PC-3 (cell line): ENCODE measurements around the gene PTPRH. TPM values are rescaled to one million over a fixed set of nuclear protein-coding genes. Genes with fewer than 3 reads are reported as not detected.
"Not testable (repeated sequence)": the region's sequence is repeated elsewhere in the genome, so short reads cannot be mapped to it uniquely, and the experiment has no call there.

Experiments
- ATAC-seq: fragments of 200-7000 bp; cut with Tn5 transposase; 2 replicates; pipeline ENCODE4 v1.9.1; 2020; ENCODE audit warnings: mild to moderate bottlenecking, moderate library complexity
- BruUV-seq: library from RNA; stranded (reverse); fragments of 400-500 nt; replicated peaks from 2 replicates; lab custom pipeline; 2021; lab: Mats Ljungman, UMichigan
- CTCF ChIA-PET: fragments of 300-600 bp; sonication (Branson Sonifier 250); formaldehyde crosslinking; loops from one replicate; lab custom pipeline; 2022; ENCODE audit warnings: antibody characterized with exemption; lab: Charles Lee
- POLR2A ChIA-PET: fragments of 300-600 bp; sonication (Branson Sonifier 250); formaldehyde crosslinking; loops from one replicate; lab custom pipeline; 2022; ENCODE audit warnings: antibody characterized with exemption; ENCODE audit not compliant: unreplicated experiment; lab: Charles Lee
- DNase-seq: peaks from one replicate; pipeline ENCODE4 v3.0.0-alpha.2; 2015
- H2AFZ ChIP-seq: fragments of 300-600 bp; sonication (generic); 2 replicates; pipeline ENCODE4 v1.6.0; 2016; ENCODE audit warnings: antibody characterized with exemption, low read length
- H3F3A ChIP-seq: fragments of 300-600 bp; sonication (generic); one replicate; pipeline ENCODE4 v1.6.0; 2017; ENCODE audit warnings: antibody characterized with exemption, low read length, control low read depth, mild to moderate bottlenecking; ENCODE audit not compliant: unreplicated experiment
- H3K27ac ChIP-seq: fragments of 300-600 bp; sonication (generic); 2 replicates; pipeline ENCODE4 v1.5.1; 2016; ENCODE audit warnings: mild to moderate bottlenecking, low read length
- H3K27me3 ChIP-seq: fragments of 300-600 bp; sonication (generic); 2 replicates; pipeline ENCODE4 v1.6.1; 2016; ENCODE audit warnings: low read length, mixed read lengths
- H3K36me3 ChIP-seq: fragments of 300-600 bp; sonication (generic); 2 replicates; pipeline ENCODE4 v1.6.1; 2016; ENCODE audit warnings: low read depth, mixed run types, low read length, mixed read lengths
- H3K4me1 ChIP-seq: fragments of 300-600 bp; sonication (generic); 2 replicates; pipeline ENCODE4 v1.5.1; 2016; ENCODE audit warnings: low read length; ENCODE audit not compliant: insufficient read depth
- H3K4me2 ChIP-seq: fragments of 300-600 bp; sonication (generic); 2 replicates; pipeline ENCODE4 v1.6.0; 2016; ENCODE audit warnings: low read length
- H3K4me3 ChIP-seq: fragments of 300-600 bp; sonication (generic); 2 replicates; pipeline ENCODE4 v1.5.1; 2016; ENCODE audit warnings: mild to moderate bottlenecking, low read length, mixed read lengths
- H3K79me2 ChIP-seq: fragments of 300-600 bp; sonication (generic); 2 replicates; pipeline ENCODE4 v1.6.1; 2017; ENCODE audit warnings: low read length, mixed read lengths
- H3K9ac ChIP-seq: fragments of 300-600 bp; sonication (generic); 2 replicates; pipeline ENCODE4 v1.6.0; 2016; ENCODE audit warnings: mild to moderate bottlenecking, low read length
- H3K9me2 ChIP-seq: fragments of 300-600 bp; sonication (generic); replicated peaks from 2 replicates; pipeline ENCODE4 v1.6.1; 2016; ENCODE audit warnings: mixed run types, low read length, mixed read lengths
- H3K9me3 ChIP-seq: fragments of 300-600 bp; sonication (generic); 2 replicates; pipeline ENCODE4 v1.6.1; 2016; ENCODE audit warnings: low read length, mixed read lengths
- H4K20me1 ChIP-seq: fragments of 300-600 bp; sonication (generic); 2 replicates; pipeline ENCODE4 v1.6.1; 2016; ENCODE audit warnings: low read length, mixed read lengths
- CTCF ChIP-seq: fragments of 300-600 bp; sonication (generic); conservative IDR thresholded peaks from 2 replicates; pipeline ENCODE4 v1.5.1; 2017; ENCODE audit warnings: antibody characterized with exemption, low read depth, mild to moderate bottlenecking, low read length
- EZH2 ChIP-seq: fragments of 300-600 bp; sonication (generic); IDR thresholded peaks from one replicate; pipeline ENCODE4 v1.6.1; 2017; ENCODE audit warnings: antibody characterized with exemption, mild to moderate bottlenecking, low read length; ENCODE audit not compliant: unreplicated experiment
- EZH2phosphoT487 ChIP-seq: fragments of 300-600 bp; sonication (generic); IDR thresholded peaks from 2 replicates; pipeline ENCODE4 v1.6.1; 2018; ENCODE audit warnings: mild to moderate bottlenecking, antibody characterized with exemption, low read length, borderline replicate concordance
- intact Hi-C: fragments of 100-400 bp; cut with micrococcal nuclease; formaldehyde crosslinking; loops from 2 replicates; pipeline ENCODE4 v1.9.0; 2023
- total RNA-seq: library from RNA; depleted of rRNA; stranded (reverse); fragments of >200 nt; gene quantifications from 2 replicates; pipeline ENCODE4 v1.2.3, GENCODE V29; 2014

PTPRH gene
- total RNA-seq, 1 experiment from 2014 or later, result 10.9 TPM

- H4K20me1 ChIP-seq, H3K79me2 ChIP-seq, H3K36me3 ChIP-seq, H3K9me3 ChIP-seq, BruUV-seq, H3K9ac ChIP-seq, intact Hi-C loops, H3F3A ChIP-seq, H3K27ac ChIP-seq, H2AFZ ChIP-seq, H3K4me2 ChIP-seq, H3K4me3 ChIP-seq, ATAC-seq, POLR2A ChIA-PET, H3K9me2 ChIP-seq, H3K27me3 ChIP-seq: not testable (repeated sequence)
- CTCF ChIA-PET, result interaction anchor here (0.7 kb wide), 1 partner anchor 99 kb away, joined by 4 read pairs; no protein-coding TSS in a partner anchor
- 0 out of 2 replicates have a peak, but pooled peaks have one; percentile 34 for TF ChIP-seq CTCF
- peak; percentile 28 for DNase-seq
- H3K4me1 ChIP-seq, result peaks cover 10% of the 10 kb centered on the region
Measured at GRCh38 chr19:55202199-55202598, 7.1 kb downstream of the PTPRH start.

GRCh38 chr19:55199620-55200204 is 9.6 kb downstream of the PTPRH start:
- Histone ChIP-seq H3F3A (no peaks in the 10 kb centered on the region), H3K9me2 (no peaks in the 10 kb centered on the region), H3K9me3 (no peaks in the 10 kb centered on the region), H3K4me2 (no peak overlapping the region), H3K27me3 (no peaks in the 10 kb centered on the region), H3K9ac (no peak overlapping the region), H2AFZ (no peak overlapping the region), H3K4me1 (no peaks in the 10 kb centered on the region), H3K4me3 (no peak overlapping the region), H3K79me2 (no peaks in the 10 kb centered on the region), H4K20me1 (no peaks in the 10 kb centered on the region), H3K27ac (no peak overlapping the region), H3K36me3 (no peaks in the 10 kb centered on the region)
- intact Hi-C loops, result no loop called here
- ATAC-seq (no peak), DNase-seq (no peak)
- BruUV-seq, result no TSS peak
- ChIA-PET POLR2A (no interaction called here), CTCF (no interaction called here)
- TF ChIP-seq CTCF (no peak), EZH2phosphoT487 (no peak), EZH2 (no peak)

- Histone ChIP-seq H3K27me3 (no peaks in the 10 kb centered on the region), H3K4me1 (no peaks in the 10 kb centered on the region), H3K36me3 (no peaks in the 10 kb centered on the region), H3F3A (no peaks in the 10 kb centered on the region), H3K79me2 (no peaks in the 10 kb centered on the region), H3K9me3 (no peaks in the 10 kb centered on the region), H3K4me2 (no peak overlapping the region), H2AFZ (no peak overlapping the region), H3K9ac (no peak overlapping the region), H4K20me1 (no peaks in the 10 kb centered on the region), H3K9me2 (no peaks in the 10 kb centered on the region), H3K4me3 (no peak overlapping the region), H3K27ac (no peak overlapping the region)
- ChIA-PET CTCF (no interaction called here), POLR2A (no interaction called here)
- TF ChIP-seq CTCF (no peak), EZH2phosphoT487 (no peak), EZH2 (no peak)
- BruUV-seq, result no TSS peak
- intact Hi-C loops, result no loop called here
- ATAC-seq (no peak), DNase-seq (no peak)
Measured at GRCh38 chr19:55198651-55199050, 10.7 kb downstream of the PTPRH start.
